ENCODE results near the gene TBRG4.
A peak's percentile ranks its signal among the peaks of the same experiment; 100 is the strongest.

TBRG4 gene

DNA sequence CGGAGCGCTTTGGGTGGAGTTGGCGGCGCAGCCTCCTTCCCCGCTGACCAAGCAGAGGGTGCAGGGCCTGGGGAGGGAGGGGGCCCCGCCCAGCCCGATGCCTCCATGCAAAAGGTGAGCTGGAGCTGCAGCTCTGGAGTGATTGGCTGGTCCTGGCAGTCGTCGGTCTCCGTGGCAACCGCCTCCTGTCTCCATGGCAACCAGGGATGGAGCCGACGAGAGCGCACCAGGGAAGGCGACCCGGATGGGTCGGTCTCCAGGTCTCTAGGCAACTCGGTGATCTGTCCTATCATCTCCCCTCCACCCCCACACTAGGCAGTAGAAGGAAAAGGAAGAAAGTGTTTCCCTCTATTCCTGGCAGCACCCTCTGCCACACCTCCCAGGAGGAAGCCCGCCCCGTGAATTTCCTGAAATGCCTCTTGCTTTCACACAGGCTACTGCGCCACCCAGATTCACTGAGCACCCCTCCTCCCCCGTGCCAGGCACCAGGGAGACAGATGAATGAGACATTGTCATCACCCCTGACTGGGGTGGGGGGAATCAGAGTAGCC lies 22.1 kb downstream of the TBRG4 start:
- peak; percentile 71 for DNase-seq (ENCODE audit: low spot score)

- DNase-seq (ENCODE audit: low spot score), result peak; percentile 67
Measured at GRCh38 chr7:45088821-45089340, 22.6 kb downstream of the TBRG4 start, which contains the start of gene NACAD. Gene NACAD (minus strand): TSS chr7:45088969. CDS start chr7:45088894, 75 bp downstream.

DNA sequence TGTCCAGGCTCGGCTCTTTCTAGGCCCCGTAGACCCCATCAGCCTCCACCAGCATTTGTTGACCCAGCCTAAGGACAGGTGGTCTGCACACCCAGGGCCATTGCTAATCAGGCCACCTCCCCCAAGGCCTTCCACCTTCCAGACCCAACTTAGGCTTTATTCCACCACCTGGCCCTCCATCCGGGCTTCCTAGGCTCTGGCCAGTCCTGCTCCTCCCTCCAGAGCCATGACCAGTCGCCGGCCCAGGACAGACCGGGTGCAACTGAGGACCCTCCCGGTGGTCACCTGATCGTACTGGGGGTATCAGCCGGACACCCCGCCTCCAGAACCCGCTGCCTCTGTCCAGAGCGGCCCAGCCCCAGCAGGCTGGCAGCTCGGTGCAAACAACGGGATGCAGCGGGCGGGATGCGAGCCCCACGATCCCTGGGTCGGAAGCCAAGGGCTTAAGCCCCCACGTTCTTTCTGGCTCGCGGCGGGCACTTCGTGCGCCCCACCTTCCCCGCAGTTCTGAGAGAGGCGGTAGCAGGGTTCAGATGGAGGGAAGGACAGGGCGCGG lies 23.3 kb downstream of the TBRG4 start:
- DNase-seq (ENCODE audit: low spot score), result no peak

DNA sequence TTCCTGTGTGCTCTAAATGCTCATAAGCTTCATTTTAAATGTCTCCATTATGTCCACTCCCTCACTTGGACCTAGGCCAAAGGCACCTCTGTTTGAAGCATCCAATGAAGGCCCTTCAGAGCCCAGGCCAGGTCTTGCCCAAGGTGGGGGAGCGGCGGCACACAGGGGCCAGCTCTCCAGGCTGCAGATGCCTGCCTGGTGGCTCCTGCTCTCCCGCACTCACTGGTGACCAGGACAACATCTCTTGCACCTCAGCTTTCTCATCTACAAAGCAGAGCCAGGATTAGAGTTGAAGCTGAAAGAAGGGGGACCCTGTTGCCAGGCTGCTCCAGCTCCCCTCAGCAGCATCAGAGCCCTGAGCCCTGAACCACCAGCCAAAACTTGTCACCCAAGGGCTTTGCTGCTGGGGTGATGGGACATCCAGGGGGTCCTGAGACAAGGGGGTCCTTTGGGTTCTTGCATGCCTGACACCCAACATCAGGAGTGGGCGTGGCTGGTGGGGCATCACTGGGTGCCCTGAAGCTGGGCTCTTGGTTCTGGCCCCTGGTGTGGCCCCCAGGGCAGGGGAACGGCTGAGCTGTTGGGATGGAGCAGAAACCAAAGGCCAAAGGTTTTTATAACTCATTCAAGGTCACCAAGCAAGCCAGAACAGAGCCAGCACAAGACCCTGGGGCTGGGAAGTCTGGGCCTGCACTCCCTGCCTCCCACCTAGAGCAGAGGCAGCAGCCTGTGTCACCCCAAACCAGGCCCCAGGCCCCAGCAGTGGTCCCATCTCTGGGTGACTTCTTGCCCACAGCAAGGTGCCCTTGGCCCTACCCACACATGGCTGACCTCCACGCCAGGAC lies 24.0 kb downstream of the TBRG4 start:
- DNase-seq (ENCODE audit: low spot score), result no peak

DNA sequence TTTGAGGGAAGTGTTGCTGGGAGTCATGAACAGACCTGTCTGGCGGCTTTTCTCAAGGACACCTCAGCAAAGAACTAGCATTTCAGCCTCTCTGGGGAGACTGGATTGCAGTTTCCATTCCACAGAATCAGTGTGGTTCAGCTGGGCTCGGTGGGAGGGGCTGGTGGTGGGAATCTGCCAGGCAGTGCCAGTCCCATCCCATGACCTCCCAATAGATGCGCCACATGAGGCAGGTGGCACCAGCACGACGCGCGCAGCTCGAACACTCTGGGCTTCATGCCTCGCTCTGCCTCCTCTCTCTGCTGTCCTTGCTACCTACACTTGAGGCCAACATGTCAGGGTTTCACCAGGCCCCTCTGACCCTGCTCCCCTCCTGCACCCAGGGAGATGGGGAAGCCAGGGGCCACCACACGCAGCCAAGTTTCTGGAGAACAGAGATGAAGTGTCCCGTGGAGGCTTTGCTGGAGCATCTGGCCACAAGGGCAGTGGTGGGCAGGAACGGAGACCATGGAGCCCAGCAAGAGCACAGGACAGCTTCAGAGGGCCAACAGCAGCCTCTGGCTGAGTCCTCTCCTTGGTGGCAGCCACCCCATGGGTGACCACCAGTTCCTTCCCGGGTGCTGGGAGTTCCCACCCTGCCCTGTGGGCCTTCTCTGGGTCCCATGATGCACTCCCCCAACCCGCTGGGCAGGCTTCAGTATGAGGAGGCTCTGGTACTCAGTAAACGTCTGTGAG lies 25.0 kb downstream of the TBRG4 start:
- no peak for DNase-seq (ENCODE audit: low spot score)

- DNase-seq (ENCODE audit: low spot score), result no peak
Measured at GRCh38 chr7:45085619-45086200, 25.8 kb downstream of the TBRG4 start.

DNA sequence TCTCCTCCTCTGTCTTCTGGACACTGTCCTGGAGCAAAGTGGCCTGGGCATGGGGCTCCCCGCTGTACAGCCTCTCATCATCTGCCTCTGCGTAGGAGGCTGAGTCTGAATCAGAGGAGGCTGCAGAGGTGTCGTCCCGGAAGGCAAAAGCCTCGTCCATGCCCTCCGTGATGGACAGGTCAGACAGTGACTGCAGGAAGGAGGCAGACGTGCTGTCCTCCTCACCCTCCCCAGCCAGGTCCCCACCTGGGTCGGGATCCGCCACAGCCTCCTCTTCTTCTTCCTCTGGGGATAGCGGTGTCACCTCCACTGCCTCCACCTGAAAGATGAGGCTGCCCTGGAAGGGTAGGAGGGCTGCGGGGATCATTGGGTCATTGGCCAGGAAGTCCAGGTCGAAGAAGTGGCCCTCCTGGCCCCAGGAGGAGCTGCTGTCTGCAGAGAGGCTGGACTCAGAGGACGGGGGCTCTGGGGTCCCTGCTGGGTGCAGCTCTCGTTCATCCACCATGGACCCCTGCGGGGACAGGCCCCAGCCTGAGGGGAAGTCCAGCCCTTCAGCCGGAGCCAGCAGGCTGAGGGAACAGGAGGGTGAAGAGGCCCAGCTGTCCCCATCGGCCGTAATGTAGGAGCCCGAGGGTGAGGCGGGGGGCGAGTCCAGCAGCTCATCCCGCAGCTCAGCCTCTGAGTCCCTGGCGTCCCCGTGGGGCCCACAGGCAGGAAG lies 26.4 kb downstream of the TBRG4 start:
- no peak for DNase-seq (ENCODE audit: low spot score)

DNA sequence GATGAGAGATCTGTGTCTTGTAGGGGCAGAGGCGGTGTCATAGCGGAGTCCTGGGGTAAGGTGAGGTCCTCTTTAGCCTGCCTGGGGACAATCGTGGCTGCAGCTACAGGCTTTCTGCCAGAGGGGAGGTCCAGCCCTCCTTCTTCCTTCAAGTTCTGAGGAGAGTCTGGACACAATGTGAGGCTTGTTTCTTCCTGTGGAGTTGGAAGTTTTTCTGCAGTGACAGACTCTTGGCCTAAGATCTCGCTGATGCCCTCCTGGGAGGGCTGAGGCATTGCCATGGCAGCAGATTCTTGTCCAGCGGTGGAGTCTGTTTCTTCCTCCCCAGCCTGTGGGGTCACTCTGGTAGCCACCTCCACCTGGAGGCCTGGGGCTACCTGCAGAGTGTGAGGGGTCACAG lies 27.2 kb downstream of the TBRG4 start:
- no peak for DNase-seq (ENCODE audit: low spot score)

DNA sequence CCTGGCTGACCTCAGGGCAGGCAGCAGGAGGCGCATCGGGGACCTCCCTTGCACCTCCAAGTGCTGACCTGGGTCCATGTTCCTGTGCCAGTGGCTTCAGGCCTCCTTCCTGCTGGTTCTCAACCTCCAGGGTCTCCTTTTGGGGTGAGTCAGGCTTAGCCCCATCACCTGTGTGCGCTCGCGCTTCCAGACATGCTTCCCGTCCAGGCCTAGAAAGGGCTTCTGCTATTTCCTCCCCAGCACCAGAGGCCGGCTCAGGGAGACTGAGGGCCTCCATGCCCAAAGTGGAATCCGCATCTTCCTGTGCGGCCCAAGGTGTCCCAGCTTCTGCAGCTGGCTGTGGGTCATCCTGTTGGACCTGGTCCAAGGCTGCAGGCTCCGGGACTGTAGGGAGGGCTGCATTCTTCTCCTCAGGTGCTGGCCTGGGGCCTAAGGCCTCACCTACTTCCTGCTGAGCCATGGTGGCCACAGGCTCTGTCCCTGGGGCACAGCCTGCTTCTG lies 28.6 kb downstream of the TBRG4 start:
- no peak for DNase-seq (ENCODE audit: low spot score)

DNA sequence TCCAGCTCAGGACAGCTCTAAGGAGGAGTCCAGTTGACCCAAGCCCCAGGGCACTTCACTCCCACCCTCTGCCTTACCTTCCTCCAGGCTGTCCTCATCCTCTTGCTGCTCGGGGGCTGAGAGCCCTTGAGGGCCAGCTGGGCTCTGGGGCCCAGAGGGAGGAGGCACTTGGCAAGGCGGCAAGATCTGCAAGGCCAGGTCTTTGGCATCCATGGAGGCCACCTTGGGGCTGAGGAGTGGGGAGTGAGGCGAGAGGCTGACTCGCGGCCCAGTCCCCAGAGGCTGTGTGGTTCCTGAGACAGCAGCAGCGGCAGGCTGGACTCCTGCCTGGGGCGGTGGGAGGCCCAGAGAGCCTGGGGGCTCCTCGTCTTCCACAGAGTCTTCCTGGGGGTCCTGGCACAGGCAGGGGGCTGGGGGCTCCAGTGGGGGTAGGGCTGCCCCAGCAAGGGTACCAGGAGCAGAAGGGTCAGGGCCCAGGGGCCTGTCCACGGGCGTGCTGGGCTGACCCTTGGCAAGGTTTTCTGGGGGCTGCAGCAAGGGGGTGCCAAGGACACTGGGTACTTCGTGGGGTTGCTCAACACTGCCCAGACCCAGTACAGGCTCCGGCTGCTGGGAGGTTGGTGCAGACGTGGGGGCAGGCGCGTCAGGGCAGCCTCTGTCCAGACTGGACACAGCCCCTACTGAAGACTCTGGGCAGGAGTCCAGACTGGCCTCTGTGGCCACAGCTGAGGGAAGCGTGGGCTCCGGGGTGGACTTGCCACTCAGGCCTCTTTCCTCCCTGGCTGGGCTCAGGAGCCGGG lies 29.3 kb downstream of the TBRG4 start:
- DNase-seq (ENCODE audit: low spot score), result no peak

- no peak for DNase-seq (ENCODE audit: low spot score)
Measured at GRCh38 chr7:45081670-45081974, 29.9 kb downstream of the TBRG4 start.

DNA sequence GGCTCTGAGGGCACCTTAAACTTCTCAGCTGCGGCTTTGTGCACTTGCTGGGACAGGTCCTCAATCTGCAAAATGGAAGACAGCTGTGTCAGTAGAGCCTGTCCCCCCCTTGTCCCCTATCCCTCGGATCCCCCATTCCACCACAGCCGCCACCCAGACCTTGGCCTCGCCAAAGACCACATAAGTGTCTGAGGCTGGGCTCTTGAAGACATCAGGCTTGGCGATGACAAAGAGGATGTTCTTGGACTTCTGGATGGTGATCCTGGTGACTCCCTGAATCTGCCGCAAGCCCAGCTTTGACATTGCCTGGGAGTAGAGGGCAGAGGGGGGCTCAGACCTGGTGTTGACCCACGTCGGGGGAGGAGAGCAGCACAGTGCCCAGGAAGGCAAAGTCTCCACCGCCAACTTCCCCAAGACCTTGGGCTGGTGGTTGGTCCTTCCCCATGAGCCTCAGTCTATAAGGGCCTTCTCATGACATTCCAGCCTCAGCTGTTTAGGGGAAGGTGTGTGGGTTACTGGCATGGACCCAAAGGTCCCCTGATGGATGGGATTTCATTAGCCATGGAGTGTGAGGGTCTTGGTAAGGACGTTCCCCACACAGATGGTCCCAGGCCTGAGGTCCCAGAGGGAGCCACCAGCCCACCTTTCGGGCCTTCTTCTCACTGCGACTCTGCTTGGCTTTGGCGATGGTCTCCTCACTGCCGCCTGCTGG lies 30.4 kb downstream of the TBRG4 start:
- no peak for DNase-seq (ENCODE audit: low spot score)

- DNase-seq (ENCODE audit: low spot score), result no peak
Measured at GRCh38 chr7:45080265-45080957, 31.1 kb downstream of the TBRG4 start.

DNA sequence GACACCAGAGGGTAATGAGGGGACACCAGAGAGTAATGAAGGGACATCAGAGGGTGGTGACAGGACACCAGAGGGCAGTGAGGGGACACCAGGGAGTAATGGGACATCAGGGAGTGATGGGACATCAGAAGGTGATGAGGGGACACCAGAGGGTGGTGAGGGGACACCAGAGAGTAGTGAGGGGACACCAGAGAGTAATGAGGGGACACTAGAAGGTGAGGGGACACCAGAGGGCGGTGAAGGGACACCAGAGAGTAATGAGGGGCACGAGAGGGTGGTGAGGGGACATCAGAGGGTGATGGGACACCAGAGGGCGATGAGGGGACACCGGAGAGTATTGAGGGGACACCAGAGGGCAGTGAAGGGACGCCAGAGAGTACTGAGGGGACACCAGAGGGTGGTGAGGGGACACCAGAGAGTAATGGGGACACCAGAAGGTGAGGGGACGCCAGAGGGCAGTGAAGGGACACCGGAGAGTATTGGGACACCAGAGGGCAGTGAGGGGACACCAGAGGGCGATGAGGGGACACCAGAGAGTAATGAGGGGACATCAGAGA lies 33.3 kb downstream of the TBRG4 start:
- no peak for DNase-seq (ENCODE audit: low spot score)

DNA sequence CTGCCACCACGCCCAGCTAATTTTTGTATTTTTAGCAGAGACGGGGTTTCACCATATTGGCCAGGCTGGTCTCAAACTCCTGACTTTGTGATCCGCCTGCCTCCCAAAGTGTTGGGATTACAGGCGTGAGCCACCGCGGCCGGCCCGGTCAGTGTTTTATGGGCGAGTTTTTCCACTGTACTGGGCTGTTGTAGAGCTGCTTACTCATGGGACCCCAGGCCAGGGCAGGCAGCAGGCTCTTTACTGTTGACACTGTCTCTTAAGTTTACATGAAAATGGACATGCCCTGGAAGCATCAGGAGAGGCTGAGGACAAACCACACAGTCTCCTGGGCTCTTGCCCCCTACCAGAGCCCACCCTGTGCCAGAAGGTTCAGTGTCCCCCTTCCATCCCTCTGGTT lies 33.9 kb downstream of the TBRG4 start:
- DNase-seq (ENCODE audit: low spot score), result no peak

DNA sequence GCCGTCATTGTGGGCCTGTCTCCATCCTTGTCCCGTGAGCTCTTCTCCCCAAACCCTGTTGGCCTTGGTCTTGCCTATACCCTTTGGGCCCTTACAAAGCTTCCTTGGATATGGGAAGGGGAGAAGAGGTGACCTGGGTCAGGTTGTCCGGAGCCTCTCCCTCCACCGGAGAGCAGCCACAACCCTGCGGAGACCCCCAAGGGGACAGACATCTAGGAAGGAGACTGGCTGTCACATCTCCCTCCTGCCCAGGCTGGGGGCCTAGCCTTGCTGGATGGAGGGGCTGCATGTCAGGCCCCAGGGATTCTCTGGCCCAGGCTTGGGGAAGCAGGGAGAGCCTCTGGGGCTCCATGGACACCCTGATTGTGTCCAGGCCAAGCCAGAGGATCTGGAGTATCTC lies 34.6 kb downstream of the TBRG4 start:
- DNase-seq (ENCODE audit: low spot score), result no peak

DNA sequence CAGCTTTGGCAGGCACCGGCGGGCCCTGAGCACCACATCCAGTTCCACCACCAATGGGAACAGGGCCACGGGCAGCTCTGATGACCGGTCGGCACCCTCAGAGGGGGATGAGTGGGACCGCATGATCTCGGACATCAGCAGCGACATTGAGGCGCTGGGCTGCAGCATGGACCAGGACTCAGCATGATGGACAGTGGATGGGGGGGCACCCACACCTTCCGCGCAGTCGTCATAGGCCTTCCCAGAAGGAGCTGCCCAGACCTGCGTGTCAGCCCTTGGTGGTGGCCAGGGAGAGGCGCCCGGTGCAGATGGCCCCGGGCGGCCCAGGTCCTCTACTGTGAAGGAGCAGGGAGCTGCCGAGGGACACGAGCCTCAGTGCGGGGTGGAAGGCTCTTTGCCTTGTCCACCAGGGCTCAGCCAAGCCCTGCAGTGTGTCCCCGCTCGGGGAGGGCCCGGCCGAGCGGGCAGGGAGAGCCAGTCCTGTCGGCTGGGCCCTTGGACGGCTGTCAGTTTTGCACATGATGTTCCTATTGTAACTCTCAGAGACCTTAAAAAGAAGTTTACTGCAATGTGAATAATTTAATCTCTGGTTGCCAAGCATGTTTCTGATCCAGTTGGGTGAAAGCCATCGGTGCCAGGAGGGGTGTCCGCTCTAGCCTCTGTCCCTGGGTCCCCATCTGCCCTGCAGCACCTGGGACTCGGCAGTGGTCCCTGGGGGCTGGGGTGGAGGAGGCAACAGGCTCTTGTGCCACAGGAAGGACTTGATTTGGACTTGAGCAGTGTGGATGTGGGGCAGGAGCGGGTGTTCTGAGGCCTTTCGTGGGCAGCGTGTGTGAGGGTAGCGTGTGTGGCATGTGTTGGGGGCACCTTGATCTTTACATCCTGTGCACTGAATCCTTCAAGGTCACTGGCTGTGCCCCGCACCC lies 35.4 kb downstream of the TBRG4 start:
- no peak for DNase-seq (ENCODE audit: low spot score)

DNA sequence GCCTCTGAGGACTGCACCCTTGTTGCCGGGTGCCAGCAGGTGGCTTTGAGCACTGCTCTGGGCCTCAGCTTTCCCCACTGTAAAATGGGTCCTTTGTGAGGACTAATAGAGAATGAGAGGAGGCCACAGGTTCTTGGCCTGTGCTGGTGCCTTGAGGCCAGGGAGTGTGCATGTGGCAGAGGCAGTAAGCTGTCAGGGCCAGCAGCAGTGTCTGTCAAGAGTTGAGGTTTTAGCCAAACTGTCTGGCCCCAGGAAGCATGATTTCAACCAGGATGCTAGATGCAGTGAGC lies 36.2 kb downstream of the TBRG4 start:
- no peak for DNase-seq (ENCODE audit: low spot score)

Data from hepatic stellate cell (primary cell).